Sciatic nerve (tissue), 2 donors: ENCODE data around the gene NCAPD2. TPM values are rescaled to one million over a fixed set of nuclear protein-coding genes. Genes with fewer than 3 reads are reported as not detected.
"Not testable (repeated sequence)": the region's sequence is repeated elsewhere in the genome, so short reads cannot be mapped to it uniquely, and the experiment has no call there.

Experiments used
- ATAC-seq: fragments of 200-7000 bp; cut with Tn5 transposase; one replicate; pipeline ENCODE4 v1.9.1; 2020; ENCODE audit warnings: mild to moderate bottlenecking, moderate library complexity
- DNase-seq: peaks from one replicate; pipeline ENCODE4 v3.0.0-alpha.2; 2020; ENCODE audit warnings: low spot score
- intact Hi-C: fragments of 100-400 bp; cut with DNase I; formaldehyde crosslinking; loops from one replicate; pipeline ENCODE4 v1.14.2; 2022
- total RNA-seq: library from RNA; stranded (reverse); fragmentation: NEBNext Ultra II Directional; extraction: Animal tissue kit (Norgen Biotek cat#: 25700); gene quantifications from one replicate; pipeline ENCODE4 v1.2.1, GENCODE V29; 2021
- donor health status: DM: no; HTN: no; CAD: no.
- donor health status: DM: no; HTN: no; CAD: no.

The NCAPD2 gene
- total RNA-seq, 1 donor from 2014 or later, result 21.3 TPM

DNA sequence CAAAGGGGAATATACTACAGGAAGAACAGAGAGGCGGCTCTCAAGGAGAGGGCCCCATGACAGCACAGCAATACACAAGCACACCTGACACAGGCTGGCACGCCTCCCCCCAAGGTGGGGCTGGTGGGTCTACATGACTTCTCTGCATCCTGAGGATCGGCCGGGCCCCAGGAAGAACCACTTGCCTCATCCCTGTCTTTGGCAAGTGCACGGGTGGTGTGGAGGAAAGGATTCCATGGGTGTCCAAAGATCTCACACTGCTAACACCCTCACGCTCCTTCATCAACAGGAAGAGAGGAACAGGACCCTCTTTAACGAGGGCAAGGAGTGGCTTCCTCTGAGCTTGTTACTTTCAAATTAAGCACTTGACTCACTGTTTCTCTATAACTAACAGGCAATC lies 30.7 kb upstream of the NCAPD2 start:
- ATAC-seq (no peak), DNase-seq (no peak)
- intact Hi-C loops, result loop anchor here (5.0 to 10.0 kb wide), 2 partner anchors 41 to 128 kb away; no protein-coding TSS in a partner anchor

DNA sequence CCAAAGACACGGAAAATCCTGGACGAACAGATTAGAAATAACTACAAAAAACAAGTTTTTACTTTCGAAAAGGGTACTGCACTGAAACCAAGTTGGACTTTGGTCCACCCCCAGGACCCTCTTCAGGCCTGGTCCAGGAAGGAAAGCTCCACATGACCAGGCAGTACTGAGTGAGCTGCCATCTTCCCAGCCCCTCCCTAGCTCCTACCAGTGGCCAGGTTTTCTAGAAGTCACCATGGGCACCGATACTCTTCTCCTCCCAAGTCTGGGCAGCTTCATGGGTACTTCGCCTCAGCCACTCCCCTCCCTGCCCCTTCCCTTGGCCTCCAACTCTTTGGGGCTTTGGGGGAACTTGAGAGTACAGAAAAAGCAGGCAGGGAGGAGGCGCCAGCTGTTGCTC lies 30.0 kb upstream of the NCAPD2 start:
- ATAC-seq (no peak), DNase-seq (no peak)
- intact Hi-C loops, result loop anchor here (5.0 to 10.0 kb wide), 2 partner anchors 42 to 129 kb away; no protein-coding TSS in a partner anchor

DNA sequence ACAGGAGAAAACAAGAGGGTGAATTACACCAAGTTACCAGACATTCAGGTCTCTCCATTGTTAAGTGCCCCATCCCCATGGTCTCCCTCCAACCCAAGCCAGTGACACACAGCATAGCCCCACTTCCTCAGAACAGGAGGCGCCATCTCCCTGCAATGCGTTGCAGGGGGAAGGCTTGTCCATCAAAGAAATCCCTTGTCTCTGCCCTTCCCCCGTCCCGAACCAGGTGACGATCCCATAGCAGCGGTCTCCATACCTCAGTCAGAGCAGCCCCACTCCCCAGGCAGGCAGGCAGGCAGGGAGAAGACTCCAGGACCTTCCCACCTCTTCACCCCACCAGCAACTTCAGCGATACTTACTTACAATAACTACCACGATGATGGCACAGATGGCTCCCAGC lies 29.4 kb upstream of the NCAPD2 start:
- intact Hi-C loops, result loop anchor here (5.0 to 10.0 kb wide), 2 partner anchors 42 to 130 kb away; no protein-coding TSS in a partner anchor
- no peak for DNase-seq
- ATAC-seq, result no peak

DNA sequence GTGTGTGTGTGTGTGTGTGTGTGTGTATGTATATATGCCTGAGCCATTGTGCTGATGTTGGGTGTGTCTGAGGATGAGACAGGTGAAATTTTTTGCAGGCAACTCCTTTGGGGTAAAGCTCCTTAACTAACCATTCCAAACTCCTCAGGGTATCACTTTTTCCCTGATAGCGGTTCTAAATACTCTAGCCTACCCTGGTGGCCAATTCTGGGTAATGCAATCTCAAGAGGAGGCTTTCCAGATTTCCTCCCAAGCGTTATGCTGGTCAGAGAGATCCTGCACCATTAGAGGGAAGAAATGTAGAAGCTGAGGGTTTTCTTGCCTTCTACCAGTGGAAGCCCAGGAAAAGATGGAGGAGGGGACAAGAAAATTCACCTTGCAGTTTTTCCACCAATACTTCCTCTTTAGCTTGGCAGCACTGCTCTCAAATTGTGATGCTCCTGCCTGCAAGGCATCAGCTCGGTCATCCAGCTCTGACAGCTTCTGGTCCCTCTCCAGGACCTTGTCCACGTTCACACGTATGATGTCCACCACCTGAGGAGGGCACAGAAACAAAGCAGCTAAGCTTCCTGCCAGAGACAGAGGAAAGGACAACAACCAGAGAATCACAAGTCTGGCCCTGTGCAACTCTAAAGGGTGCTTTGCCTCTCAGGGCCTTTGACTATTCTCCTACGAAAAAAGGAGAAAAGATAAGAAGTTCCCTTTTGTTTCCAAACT lies 28.3 kb upstream of the NCAPD2 start:
- peak; percentile 64 for ATAC-seq
- intact Hi-C loops, result loop anchor here (10.0 kb wide), 1 partner anchor 131 kb away; no protein-coding TSS in a partner anchor
- no peak for DNase-seq

DNA sequence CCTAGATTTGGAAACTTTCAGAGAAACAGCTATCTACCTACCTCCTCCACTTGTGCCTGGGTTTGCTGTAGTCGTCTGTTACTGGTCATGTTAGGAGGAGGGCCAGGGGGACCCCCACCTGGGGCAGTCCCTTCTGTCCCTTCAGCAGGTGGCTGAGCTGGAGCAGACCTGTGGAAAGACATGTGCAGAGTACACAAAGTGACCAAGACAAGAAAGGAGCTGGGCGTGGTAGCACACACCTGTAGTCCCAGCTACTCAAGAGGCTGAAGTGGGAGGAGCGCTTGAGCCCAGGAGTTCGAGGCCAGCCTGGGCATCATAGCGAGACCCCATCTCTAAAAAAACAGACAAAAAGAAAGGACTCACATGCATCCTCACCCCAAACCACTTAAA lies 27.7 kb upstream of the NCAPD2 start:
- DNase-seq (no peak), ATAC-seq (no peak)
- intact Hi-C loops, result loop anchor here (10.0 kb wide), 1 partner anchor 131 kb away; no protein-coding TSS in a partner anchor

DNA sequence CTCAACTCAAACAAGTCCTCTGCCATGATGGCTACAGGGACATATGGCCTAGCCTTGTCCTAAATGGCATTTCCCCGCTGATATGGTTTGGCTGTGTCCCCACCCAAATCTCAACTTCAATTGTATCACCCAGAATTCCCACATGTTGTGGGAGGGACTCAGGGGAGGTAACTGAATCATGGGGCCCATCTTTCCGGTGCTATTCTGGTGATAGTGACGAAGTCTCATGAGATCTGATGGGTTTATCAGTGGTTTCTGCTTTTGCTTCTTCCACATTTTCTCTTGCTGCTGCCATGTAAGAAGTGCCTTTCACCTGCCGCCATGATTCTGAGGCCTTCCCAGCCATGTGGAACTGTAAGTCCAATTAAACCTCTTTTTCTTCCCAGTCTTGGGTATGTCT lies 27.2 kb upstream of the NCAPD2 start:
- ATAC-seq, DNase-seq: not testable (repeated sequence)
- intact Hi-C loops, result loop anchor here (10.0 kb wide), 1 partner anchor 132 kb away; no protein-coding TSS in a partner anchor

DNA sequence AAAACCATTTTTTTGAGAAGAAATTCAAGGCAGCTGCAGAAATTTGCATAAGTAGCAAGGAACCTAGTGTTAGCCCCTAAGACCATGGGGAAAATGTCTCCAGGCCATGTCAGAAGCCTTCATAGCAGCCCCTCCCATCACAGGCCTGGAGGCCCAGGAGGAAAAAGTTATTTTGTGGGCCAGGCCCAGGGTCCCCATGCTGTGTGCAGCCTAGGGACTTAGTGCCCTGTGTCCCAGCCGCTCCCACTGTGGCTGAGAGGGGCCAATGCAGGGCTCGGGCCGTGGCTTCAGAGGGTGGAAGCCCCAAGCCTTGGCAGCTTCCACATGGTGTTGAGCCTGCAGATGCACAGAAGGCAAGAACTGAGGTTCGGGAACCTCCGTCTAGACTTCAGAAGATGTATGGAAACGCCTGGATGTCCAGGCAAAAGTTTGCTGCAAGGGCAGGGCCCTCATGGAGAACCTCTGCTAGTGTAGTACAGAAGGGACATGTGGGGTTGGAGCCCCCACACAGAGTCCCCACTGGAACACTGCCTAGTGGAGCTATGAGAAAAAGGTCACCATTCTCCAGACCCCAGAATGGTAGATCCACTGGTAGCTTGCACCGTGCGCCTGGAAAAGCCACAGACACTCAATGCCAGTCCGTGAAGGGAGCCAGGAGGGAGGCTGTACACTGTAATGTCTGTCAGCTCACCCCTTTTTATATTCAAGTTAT lies 26.2 kb upstream of the NCAPD2 start:
- intact Hi-C loops, result loop anchor here (10.0 kb wide), 1 partner anchor 133 kb away; no protein-coding TSS in a partner anchor

DNA sequence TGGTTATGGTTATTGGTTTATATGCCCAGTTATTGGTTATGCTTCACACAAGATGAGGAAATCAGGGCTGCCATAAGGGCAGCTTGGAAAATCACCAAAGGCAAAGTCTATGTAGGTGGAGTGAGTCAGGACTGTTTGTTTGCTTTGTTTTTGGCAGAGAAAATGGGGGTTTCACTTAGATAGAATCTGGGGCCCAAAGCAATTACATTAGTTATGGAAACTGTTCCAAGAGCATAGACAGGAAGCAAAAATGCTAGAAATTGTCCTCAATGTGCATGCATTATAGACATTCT lies 25.7 kb upstream of the NCAPD2 start:
- intact Hi-C loops, result loop anchor here (10.0 kb wide), 1 partner anchor 133 kb away; no protein-coding TSS in a partner anchor
- no peak for ATAC-seq
- no peak for DNase-seq

More for the DNA sequence above, 26.2 kb upstream of the NCAPD2 start:
- not testable (repeated sequence) for ATAC-seq, DNase-seq

DNA sequence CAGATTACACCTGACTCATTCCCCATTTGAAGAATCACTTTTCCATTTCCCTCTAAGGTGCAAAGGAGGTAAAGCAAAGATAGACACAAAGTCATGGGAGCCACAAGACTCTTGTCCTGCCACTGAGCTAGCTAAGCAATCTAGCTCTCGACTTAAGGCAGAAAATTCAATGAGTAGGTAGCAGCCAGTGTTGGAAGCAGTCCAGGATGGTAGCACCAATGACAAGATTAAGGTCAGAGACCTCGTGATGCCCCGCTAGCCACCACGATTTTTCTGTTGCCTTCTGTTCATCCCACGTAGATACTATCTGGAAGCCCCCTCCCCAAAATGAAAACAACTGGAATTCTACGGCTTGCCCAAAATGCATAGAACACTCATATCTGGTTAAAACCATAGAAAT lies 24.8 kb upstream of the NCAPD2 start:
- DNase-seq (no peak), ATAC-seq (no peak)
- intact Hi-C loops, result loop anchor here (10.0 kb wide), 1 partner anchor 134 kb away; no protein-coding TSS in a partner anchor

DNA sequence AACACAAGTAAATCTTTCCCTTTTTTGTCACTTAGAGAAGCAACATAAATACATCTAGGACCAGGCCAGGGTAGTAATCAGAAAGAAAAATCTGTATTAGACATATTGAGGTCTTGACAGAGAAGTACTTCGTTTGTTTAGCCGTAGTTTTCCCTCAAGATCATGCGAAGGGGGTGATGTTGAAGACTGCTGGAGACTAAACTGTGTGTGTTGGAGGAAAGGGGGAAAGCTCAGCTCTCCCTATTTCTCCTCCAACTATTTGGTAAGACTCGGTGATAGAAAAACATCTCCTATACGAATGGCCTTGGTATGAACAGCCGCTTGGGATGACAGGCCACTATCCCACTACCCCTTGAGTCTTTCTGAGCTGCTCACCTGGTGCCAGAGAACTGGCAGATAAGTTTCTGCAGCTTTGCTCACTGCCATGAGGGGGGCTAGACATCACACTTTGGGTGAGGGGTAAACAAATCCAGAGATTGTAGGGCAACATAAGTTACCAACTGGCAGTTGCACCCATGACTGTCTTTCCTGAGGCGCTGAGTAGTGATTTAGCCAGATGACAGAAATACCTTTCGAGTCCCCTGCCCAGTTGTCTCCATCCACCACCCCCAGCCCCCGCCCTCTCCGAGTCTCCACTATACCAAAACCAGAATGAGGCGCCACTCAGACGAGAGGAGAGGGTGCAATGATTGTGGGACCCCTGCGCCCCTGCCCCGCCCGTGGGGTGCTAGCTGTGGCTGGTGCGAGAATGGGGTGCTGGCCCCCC lies 24.1 kb upstream of the NCAPD2 start:
- intact Hi-C loops, result loop anchor here (10.0 kb wide), 1 partner anchor 135 kb away; no protein-coding TSS in a partner anchor
- ATAC-seq, result no peak

DNA sequence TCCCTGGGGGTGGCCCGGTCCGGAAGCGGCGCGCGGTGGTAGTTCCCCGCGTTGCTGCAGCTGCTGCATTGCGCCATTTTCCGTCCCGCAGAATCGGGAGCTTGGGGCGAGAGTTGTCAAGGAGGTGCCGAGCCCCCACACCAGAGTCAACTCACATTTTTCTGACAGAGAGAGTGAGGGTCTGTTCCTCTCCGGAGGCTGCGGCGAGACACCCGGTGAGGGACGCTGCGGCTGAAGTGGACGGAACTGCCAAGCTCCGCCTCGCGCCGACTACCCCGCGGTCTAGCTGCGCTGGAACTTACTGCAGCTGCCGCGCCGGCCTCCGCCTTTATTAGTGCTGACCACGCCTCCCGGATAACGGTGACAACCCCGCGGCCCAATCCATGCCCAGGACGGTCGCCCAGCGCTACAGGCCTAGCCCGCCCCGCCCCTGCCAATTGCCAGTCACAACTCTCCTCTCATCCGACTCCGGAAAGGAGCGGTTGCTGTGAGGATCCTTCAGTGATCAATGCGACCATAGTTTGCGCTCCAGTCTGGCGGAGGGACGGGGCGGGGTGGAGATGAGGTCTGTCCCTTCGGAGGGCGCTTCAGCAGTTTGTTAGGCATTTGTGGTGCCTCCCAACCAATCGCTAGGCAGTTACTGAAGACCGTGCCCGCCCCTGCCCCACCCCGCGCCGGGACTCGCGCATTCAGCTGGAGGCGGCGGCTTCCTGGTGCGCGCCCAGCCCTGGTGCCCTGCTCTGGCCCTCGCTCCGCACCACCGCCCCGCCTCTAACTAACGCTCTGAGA lies 23.3 kb upstream of the NCAPD2 start, which contains the start of gene VAMP1:
TSS of gene VAMP1 (minus strand) at position 303 of the 789 bp plus-strand sequence. CDS start at position 157, 146 bp downstream.
- peak; percentile 99 for DNase-seq
- intact Hi-C loops, result no loop called here
- ATAC-seq, result peak; percentile 98

More for the DNA sequence above, 24.1 kb upstream of the NCAPD2 start:
- no peak for DNase-seq

DNA sequence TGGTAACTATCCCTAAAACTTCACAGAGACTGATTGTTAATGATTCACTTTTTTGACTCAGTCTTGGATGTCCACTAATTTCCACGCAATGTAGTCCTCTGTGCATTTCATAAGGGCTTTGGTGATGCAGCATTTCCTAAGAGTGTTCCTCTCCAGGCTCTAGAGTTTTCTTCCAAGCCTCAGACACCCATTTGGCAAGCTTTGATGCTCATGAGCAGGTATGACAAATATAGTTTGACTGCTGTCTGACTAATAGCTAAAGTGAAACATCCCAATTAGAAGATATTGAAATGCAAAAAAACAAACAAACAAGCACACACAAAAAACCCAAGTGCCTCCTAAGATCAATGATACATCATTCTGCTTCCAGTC lies 21.9 kb upstream of the NCAPD2 start:
- no peak for ATAC-seq
- intact Hi-C loops, result no loop called here
- no peak for DNase-seq

DNA sequence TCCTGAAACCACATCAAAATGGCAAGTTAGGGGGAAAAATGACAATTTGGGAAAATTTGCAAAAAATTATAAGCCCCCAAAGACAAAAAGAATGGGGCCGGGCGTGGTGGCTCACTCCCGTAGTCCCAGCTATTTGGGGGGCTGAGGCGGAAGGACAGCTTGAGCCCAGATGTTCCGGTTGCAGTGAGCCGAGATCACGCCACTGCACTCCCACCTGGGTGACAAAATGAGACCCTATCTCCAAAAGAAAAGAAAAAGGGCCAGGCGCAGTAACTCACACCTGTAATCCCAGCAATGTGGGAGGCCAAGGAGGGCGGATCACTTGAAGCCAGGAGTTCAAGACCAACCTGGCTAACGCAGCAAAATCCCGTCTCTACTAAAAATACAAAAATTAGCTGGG lies 21.4 kb upstream of the NCAPD2 start:
- no peak for ATAC-seq
- DNase-seq, result no peak
- intact Hi-C loops, result no loop called here

DNA sequence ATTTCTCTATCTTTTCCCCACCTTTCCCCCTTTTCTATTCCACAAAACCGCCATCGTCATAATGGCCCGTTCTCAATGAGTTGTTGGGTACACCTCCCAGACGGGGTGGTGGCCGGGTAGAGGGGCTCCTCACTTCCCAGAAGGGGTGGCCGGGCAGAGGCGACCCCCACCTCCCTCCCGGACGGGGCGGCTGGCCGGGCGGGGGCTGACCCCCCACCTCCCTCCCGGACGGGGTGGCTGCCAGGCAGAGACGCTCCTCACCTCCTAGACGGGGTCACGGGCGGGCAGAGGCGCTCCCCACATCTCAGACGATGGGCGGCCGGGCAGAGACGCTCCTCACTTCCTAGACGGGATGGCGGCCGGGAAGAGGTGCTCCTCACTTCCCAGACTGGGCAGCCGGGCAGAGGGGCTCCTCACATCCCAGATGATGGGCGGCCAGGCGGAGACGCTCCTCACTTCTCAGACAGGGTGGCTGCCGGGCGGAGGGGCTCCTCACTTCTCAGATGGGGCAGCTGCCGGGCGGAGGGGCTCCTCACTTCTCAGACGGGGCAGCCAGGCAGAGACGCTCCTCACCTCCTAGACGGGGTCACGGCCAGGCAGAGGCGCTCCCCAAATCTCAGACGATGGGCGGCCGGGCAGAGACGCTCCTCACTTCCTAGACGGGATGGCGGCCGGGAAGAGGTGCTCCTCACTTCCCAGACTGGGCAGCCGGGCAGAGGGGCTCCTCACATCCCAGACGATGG lies 18.5 kb upstream of the NCAPD2 start:
- intact Hi-C loops, ATAC-seq, DNase-seq: not testable (repeated sequence)

DNA sequence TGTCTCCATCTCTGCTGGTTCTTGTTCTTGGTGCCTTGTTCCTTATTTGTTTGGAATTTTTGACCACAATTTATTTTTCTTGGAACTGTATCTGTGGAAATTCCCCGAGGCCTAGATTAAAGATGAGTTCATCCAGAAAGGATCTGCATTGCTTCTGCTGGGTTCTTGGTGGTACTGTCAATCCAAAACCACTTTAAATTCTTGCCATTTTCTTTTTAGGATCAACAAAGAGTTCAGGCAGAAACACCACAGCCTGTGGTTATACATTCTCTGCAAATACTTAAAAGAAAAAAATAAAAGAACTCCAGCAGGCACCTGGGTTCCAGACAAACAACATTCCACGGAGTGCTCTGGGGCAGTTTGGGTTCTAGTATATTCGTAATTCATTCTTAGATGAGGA lies 17.4 kb upstream of the NCAPD2 start:
- ATAC-seq (peak; percentile 69), DNase-seq (no peak)
- intact Hi-C loops, result no loop called here

DNA sequence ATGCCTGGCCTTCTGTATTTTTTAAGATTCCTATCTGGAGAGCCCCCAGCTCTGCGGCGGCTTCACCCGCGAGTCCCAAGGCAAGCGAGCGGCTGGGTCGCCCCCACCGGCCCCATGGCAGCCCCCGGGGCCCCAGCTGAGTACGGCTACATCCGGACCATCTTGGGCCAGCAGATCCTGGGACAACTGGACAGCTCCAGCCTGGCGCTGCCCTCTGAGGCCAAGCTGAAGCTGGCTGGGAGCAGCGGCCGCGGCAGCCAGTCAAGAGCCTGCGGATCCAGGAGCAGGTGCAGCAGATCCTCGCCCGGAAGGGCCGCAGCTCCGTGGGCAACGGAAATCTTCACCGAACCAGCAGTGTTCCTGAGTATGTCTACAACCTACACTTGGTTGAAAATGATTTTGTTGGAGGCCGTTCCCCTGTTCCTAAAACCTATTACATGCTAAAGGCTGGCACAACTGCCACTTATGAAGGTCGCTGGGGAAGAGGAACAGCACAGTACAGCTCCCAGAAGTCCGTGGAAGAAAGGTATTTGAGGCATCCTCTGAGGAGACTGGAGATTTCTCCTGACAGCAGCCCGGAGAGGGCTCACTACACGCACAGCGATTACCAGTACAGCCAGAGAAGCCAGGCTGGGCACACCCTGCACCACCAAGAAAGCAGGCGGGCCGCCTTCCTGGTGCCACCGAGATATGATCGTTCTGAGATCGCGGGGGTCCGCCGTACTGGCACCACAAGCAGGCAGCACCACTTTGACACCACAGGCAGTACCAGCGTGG lies 16.1 kb upstream of the NCAPD2 start:
- DNase-seq, intact Hi-C loops: not testable (repeated sequence)
- ATAC-seq, result peak; percentile 30

DNA sequence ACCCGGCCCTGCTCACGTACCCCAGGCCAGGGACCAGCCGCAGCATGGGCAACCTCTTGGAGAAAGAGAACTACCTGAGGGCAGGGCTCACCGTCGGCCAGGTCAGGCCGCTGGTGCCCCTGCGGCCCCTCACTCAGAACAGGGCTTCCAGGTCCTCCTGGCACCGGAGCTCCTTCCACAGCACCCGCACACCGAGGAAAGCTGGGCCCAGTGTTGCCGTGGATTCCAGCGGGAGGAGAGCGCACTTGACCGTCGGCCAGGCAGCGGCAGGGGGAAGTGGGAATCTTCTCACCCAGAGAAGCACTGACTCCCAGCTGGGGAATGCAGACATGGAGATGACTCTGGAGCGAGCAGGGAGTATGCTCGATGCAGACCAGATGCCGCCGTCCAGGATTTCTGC lies 15.5 kb upstream of the NCAPD2 start:
- ATAC-seq, result no peak
- no peak for DNase-seq
- intact Hi-C loops, result no loop called here
